ENCODE results near the gene ZBTB8B.

Gene ZBTB8B

DNA sequence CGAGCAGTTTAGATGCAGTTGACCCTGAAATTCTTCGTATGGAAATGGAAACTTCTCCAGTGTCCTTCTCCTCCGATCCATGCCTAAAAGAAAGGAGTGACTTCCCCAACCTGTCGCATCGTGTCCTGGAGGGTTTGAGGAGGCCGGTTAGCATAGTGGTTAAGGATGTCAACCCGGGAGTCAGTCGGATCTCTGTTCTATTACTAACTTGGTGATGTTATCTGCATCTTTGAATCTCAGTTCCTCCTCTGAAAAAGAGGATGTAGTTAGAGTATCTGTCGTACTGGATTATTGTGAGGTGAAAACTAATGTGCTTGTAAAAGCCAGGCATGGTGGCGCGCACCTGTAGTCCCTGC is 684 bp downstream of the ZBTB8B start:
- Histone ChIP-seq H3K4me3 (ENCODE audit: low read length) (no peak overlapping the region), H3K4me2 (ENCODE audit: low read length) (no peak overlapping the region), H2AFZ (ENCODE audit: low read depth, low read length) (no peak overlapping the region), H3K27ac (ENCODE audit: low read length) (no peak overlapping the region), H3K36me3 (replicated peaks; ENCODE audit: low read depth, low read length) (no peaks in the 10 kb centered on the region), H3K9ac (ENCODE audit: low read length) (no peak overlapping the region), H3K27me3 (ENCODE audit: low read depth, low read length) (no peaks in the 10 kb centered on the region), H3K4me1 (ENCODE audit: low read length) (peaks cover 2% of the 10 kb centered on the region; the same call in 1 of the 2 replicates), H3K9me3 (ENCODE audit: insufficient read depth, low read length) (no peaks in the 10 kb centered on the region), H4K20me1 (ENCODE audit: insufficient read depth, low read length) (no peaks in the 10 kb centered on the region), H3K79me2 (ENCODE audit: low read length) (no peaks in the 10 kb centered on the region)
- no peak for TF ChIP-seq EZH2phosphoT487 (IDR thresholded peaks at IDR 0.05; ENCODE audit: low read depth)
- TF ChIP-seq, protein P1, sequence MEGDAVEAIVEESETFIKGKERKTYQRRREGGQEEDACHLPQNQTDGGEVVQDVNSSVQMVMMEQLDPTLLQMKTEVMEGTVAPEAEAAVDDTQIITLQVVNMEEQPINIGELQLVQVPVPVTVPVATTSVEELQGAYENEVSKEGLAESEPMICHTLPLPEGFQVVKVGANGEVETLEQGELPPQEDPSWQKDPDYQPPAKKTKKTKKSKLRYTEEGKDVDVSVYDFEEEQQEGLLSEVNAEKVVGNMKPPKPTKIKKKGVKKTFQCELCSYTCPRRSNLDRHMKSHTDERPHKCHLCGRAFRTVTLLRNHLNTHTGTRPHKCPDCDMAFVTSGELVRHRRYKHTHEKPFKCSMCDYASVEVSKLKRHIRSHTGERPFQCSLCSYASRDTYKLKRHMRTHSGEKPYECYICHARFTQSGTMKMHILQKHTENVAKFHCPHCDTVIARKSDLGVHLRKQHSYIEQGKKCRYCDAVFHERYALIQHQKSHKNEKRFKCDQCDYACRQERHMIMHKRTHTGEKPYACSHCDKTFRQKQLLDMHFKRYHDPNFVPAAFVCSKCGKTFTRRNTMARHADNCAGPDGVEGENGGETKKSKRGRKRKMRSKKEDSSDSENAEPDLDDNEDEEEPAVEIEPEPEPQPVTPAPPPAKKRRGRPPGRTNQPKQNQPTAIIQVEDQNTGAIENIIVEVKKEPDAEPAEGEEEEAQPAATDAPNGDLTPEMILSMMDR (IDR thresholded peaks at IDR 0.05; ENCODE audit: low read depth, low read length) = no peak

DNA sequence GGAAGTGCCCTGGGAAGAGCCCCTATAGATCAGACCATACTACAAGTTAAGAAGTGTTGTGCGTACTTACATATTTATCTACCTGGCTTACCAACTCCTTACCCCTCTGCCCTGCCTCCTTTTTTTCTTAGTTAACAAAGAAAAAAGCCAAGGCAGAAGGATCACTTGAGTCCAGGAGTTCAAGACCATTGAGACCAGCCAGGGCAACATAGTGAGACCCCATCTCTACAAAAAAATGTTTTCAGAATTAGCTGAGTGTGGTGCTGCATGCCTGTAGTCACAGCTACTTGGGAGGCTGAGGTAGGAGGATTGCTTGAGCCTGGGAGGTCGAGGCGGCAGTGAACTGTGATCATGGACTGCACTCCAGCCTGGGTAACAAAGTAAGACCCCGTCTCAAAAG is 1.9 kb downstream of the ZBTB8B start:
- H3K9ac ChIP-seq (ENCODE audit: low read length) = no peak overlapping the region
- no peaks in the 10 kb centered on the region for H3K27me3 ChIP-seq (ENCODE audit: low read depth, low read length)
- peaks cover 2% of the 10 kb centered on the region; the same call in 1 of the 2 replicates for H3K4me1 ChIP-seq (ENCODE audit: low read length)
- no peaks in the 10 kb centered on the region for H3K79me2 ChIP-seq (ENCODE audit: low read length)
- no peak overlapping the region for H2AFZ ChIP-seq (ENCODE audit: low read depth, low read length)
- no peaks in the 10 kb centered on the region for H4K20me1 ChIP-seq (ENCODE audit: insufficient read depth, low read length)
- H3K4me2 ChIP-seq (ENCODE audit: low read length) = no peak overlapping the region
- no peaks in the 10 kb centered on the region for H3K9me3 ChIP-seq (ENCODE audit: insufficient read depth, low read length)
- H3K27ac ChIP-seq (ENCODE audit: low read length) = no peak overlapping the region
- no peak overlapping the region for H3K4me3 ChIP-seq (ENCODE audit: low read length)
- no peaks in the 10 kb centered on the region for H3K36me3 ChIP-seq (replicated peaks; ENCODE audit: low read depth, low read length)
- TF ChIP-seq, protein P1 (IDR thresholded peaks at IDR 0.05; ENCODE audit: low read depth, low read length) = no peak
- TF ChIP-seq EZH2phosphoT487 (IDR thresholded peaks at IDR 0.05; ENCODE audit: low read depth) = no peak

DNA sequence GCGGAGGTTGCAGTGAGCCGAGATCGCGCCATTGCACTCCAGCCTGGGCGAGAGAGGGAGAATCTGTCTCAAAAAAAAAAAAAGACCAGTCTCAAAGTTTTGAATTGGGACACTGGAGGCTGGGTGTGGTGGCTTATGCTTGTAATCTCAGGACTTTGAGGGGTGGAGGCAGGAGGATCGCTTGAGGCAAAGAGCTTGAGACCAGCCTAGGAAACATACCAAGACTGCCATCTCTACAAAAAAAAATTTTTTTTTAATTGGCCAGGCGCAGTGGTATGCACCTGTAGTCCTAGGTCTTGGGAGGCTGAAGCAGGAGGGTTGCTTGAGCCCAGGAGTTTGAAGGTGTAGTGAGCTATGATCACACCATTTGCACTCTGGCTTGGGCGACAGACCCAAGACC is 3.9 kb downstream of the ZBTB8B start:
- H3K9me3 ChIP-seq (ENCODE audit: insufficient read depth, low read length) = no peaks in the 10 kb centered on the region
- H3K79me2 ChIP-seq (ENCODE audit: low read length) = no peaks in the 10 kb centered on the region
- TF ChIP-seq, protein P1 (IDR thresholded peaks at IDR 0.05; ENCODE audit: low read depth, low read length) = no peak
- TF ChIP-seq EZH2phosphoT487 (IDR thresholded peaks at IDR 0.05; ENCODE audit: low read depth) = no peak
- no peak overlapping the region for H3K27ac ChIP-seq (ENCODE audit: low read length)
- no peak overlapping the region for H3K4me3 ChIP-seq (ENCODE audit: low read length)
- H2AFZ ChIP-seq (ENCODE audit: low read depth, low read length) = no peak overlapping the region
- no peak overlapping the region for H3K9ac ChIP-seq (ENCODE audit: low read length)
- no peaks in the 10 kb centered on the region for H3K36me3 ChIP-seq (replicated peaks; ENCODE audit: low read depth, low read length)
- no peaks in the 10 kb centered on the region for H3K27me3 ChIP-seq (ENCODE audit: low read depth, low read length)
- no peaks in the 10 kb centered on the region for H4K20me1 ChIP-seq (ENCODE audit: insufficient read depth, low read length)
- H3K4me2 ChIP-seq (ENCODE audit: low read length) = no peak overlapping the region
- peaks cover 2% of the 10 kb centered on the region; the same call in 1 of the 2 replicates for H3K4me1 ChIP-seq (ENCODE audit: low read length)

DNA sequence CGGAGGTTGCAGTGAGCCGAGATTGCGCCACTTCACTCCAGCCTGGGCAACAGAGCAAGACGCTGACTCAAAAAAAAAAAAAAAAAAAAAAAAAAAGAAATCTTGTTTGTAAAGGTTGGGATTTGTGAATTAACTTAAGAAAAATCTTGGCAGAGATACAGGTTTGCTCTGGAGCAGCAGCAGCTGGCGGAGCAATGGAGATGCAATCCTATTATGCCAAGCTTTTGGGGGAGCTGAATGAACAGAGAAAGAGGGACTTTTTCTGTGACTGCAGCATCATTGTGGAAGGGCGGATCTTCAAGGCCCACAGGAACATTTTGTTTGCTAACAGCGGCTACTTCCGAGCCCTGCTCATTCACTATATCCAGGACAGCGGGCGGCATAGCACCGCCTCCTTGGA is 5.6 kb downstream of the ZBTB8B start:
- Histone ChIP-seq H2AFZ (ENCODE audit: low read depth, low read length) (no peak overlapping the region), H3K4me3 (ENCODE audit: low read length) (no peak overlapping the region), H3K4me2 (ENCODE audit: low read length) (no peak overlapping the region), H3K27me3 (ENCODE audit: low read depth, low read length) (no peaks in the 10 kb centered on the region), H3K9ac (ENCODE audit: low read length) (no peak overlapping the region), H4K20me1 (ENCODE audit: insufficient read depth, low read length) (no peaks in the 10 kb centered on the region), H3K79me2 (ENCODE audit: low read length) (no peaks in the 10 kb centered on the region), H3K9me3 (ENCODE audit: insufficient read depth, low read length) (no peaks in the 10 kb centered on the region), H3K27ac (ENCODE audit: low read length) (no peak overlapping the region), H3K4me1 (ENCODE audit: low read length) (peaks cover 2% of the 10 kb centered on the region; the same call in 1 of the 2 replicates), H3K36me3 (replicated peaks; ENCODE audit: low read depth, low read length) (no peaks in the 10 kb centered on the region)
- TF ChIP-seq, protein P1 (IDR thresholded peaks at IDR 0.05; ENCODE audit: low read depth, low read length) = no peak
- no peak for TF ChIP-seq EZH2phosphoT487 (IDR thresholded peaks at IDR 0.05; ENCODE audit: low read depth)

Measured in OCI-LY3 (cell line).